ENCODE measurements around the gene MGMT. TPM values are rescaled to one million over a fixed set of nuclear protein-coding genes. Genes with fewer than 3 reads are reported as not detected.

The MGMT gene
- total and polyA plus RNA-seq, 2 donors from 2014 or later, result 25.9 to 70.0 TPM

DNA sequence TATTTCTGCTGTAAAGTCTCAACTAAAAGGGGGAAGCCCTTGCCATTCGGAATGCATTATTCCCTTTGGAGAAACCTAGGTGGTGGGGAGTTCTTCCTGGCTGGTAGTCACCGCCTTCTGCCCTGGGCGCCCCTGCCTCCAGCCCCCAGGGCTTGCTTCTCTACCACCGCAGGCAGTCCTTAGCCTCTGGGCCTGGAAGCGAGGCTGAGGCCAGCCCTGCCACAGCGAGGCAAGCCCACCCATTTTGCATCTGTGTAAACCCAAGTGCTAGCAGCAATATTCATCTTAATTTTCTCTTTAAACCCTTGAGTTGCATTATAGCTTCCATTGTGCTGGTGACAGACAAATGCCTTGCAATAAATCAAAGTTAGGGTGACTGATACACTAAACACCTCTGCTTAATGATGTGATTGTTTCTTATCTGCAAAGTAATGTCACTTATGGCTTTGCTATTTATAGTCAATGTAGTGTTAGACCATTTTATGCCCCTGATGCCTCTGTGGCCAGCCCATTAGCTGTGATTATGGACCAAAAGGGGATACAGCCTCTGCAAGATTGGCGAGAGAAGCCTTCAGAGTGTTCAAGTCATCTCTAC is 26.2 kb upstream of the MGMT start:
- no peaks in the 10 kb centered on the region for H3K9me3 ChIP-seq (ENCODE audit: control insufficient read depth in 2 of 3, insufficient read depth in 1 of 3, low read length in 3 of 3)
- no peak for DNase-seq
- no peak overlapping the region for H3K4me3 ChIP-seq (ENCODE audit: low read length in 3 of 3)
- no peaks in the 10 kb centered on the region for H3K4me1 ChIP-seq (ENCODE audit: control insufficient read depth in 2 of 3, insufficient read depth in 2 of 3, low read depth in 1 of 3, low read length in 3 of 3)
- no peak overlapping the region for H3K9ac ChIP-seq (ENCODE audit: low read length in 3 of 3)
- TF ChIP-seq, protein P1, sequence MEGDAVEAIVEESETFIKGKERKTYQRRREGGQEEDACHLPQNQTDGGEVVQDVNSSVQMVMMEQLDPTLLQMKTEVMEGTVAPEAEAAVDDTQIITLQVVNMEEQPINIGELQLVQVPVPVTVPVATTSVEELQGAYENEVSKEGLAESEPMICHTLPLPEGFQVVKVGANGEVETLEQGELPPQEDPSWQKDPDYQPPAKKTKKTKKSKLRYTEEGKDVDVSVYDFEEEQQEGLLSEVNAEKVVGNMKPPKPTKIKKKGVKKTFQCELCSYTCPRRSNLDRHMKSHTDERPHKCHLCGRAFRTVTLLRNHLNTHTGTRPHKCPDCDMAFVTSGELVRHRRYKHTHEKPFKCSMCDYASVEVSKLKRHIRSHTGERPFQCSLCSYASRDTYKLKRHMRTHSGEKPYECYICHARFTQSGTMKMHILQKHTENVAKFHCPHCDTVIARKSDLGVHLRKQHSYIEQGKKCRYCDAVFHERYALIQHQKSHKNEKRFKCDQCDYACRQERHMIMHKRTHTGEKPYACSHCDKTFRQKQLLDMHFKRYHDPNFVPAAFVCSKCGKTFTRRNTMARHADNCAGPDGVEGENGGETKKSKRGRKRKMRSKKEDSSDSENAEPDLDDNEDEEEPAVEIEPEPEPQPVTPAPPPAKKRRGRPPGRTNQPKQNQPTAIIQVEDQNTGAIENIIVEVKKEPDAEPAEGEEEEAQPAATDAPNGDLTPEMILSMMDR (IDR thresholded peaks at IDR 0.05; ENCODE audit: borderline replicate concordance, extremely low read depth, insufficient read depth), result no peak
- intact Hi-C loops (cut with DNase I), result no loop called here
- no peak for FAIRE-seq
- H3K27ac ChIP-seq (ENCODE audit: low read depth in 2 of 2, low read length in 2 of 2), result no peak overlapping the region
- no peaks in the 10 kb centered on the region for H3K36me3 ChIP-seq (ENCODE audit: control insufficient read depth in 2 of 3, insufficient read depth in 3 of 3, low read length in 3 of 3)
- H3K27me3 ChIP-seq (ENCODE audit: control insufficient read depth, insufficient read depth, low read length), result no peaks in the 10 kb centered on the region

DNA sequence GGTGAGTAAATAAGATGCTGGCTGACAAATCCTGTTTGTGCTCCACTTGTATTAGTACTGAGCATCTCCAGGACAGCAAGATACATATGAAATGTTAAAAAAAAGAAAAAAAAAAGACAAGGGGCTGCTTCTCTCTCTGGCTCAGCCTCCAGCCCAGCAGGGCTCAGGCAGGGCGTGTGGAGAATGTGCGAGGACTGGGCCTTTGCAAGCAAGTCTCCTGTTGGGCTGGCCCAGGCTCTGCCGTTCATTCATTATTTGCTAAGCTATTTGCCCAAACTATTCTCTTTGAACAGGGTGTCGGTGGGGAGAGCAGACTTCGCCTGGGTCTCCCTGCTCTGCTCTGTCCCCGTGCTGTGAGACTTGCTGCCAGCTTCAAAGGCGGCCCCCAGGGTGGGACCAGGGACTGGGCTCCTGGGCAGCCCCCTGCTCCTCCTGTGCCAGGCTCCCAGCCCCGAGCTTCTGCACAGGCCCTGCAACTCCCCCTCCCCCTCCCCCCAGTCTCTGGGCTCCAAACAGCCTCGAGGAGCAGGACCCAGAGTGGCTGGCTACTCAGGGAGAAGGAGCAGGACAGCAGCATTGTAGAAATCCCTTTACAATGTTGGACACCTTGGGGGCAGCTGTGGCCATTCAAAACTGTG is 25.6 kb upstream of the MGMT start:
- no peak for FAIRE-seq
- no peak for DNase-seq
- TF ChIP-seq, protein P1 (IDR thresholded peaks at IDR 0.05; ENCODE audit: borderline replicate concordance, extremely low read depth, insufficient read depth), result no peak

DNA sequence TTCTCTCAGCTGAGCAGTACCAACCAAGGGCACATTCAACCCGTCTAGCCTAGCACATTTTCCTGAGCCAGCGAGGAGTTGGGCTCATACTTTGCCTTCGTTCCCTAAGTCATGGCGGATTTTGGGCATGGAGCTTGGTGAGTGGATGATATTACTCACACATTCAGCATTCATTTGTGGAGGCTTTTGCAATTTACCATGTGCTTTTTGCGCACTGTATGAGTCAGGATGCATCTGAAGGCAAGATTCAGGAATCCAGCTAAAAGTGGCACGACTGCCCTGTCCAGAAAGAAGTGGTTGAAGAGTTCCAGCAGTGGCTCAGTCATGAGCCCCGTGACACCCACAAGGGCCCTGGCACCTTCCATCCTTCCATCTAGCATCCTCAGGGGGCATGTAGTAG is 24.2 kb upstream of the MGMT start:
- Histone ChIP-seq H3K9ac (ENCODE audit: low read length in 3 of 3) (no peak overlapping the region), H3K4me1 (ENCODE audit: control insufficient read depth in 2 of 3, insufficient read depth in 2 of 3, low read depth in 1 of 3, low read length in 3 of 3) (no peaks in the 10 kb centered on the region), H3K36me3 (ENCODE audit: control insufficient read depth in 2 of 3, insufficient read depth in 3 of 3, low read length in 3 of 3) (no peaks in the 10 kb centered on the region), H3K4me3 (ENCODE audit: low read length in 3 of 3) (no peak overlapping the region), H3K9me3 (ENCODE audit: control insufficient read depth in 2 of 3, insufficient read depth in 1 of 3, low read length in 3 of 3) (no peaks in the 10 kb centered on the region), H3K27me3 (ENCODE audit: control insufficient read depth, insufficient read depth, low read length) (no peaks in the 10 kb centered on the region), H3K27ac (ENCODE audit: low read depth in 2 of 2, low read length in 2 of 2) (no peak overlapping the region)
- intact Hi-C loops (cut with DNase I), result no loop called here
- FAIRE-seq (no peak), DNase-seq (no peak)
- TF ChIP-seq, protein P1 (IDR thresholded peaks at IDR 0.05; ENCODE audit: borderline replicate concordance, extremely low read depth, insufficient read depth), result no peak

More for the DNA sequence above, 25.6 kb upstream of the MGMT start:
- H3K27ac ChIP-seq (ENCODE audit: low read depth in 2 of 2, low read length in 2 of 2), result no peak overlapping the region
- no peaks in the 10 kb centered on the region for H3K9me3 ChIP-seq (ENCODE audit: control insufficient read depth in 2 of 3, insufficient read depth in 1 of 3, low read length in 3 of 3)
- H3K4me1 ChIP-seq (ENCODE audit: control insufficient read depth in 2 of 3, insufficient read depth in 2 of 3, low read depth in 1 of 3, low read length in 3 of 3), result no peaks in the 10 kb centered on the region
- no peak overlapping the region for H3K4me3 ChIP-seq (ENCODE audit: low read length in 3 of 3)
- intact Hi-C loops (cut with DNase I), result no loop called here
- no peaks in the 10 kb centered on the region for H3K27me3 ChIP-seq (ENCODE audit: control insufficient read depth, insufficient read depth, low read length)
- no peak overlapping the region for H3K9ac ChIP-seq (ENCODE audit: low read length in 3 of 3)
- H3K36me3 ChIP-seq (ENCODE audit: control insufficient read depth in 2 of 3, insufficient read depth in 3 of 3, low read length in 3 of 3), result no peaks in the 10 kb centered on the region
